ENCODE data around the gene RCAN3. TPM values are rescaled to one million over a fixed set of nuclear protein-coding genes. Genes with fewer than 3 reads are reported as not detected.

RCAN3 gene
- total RNA-seq, 1 donor from 2014 or later: 4.9 TPM

DNA sequence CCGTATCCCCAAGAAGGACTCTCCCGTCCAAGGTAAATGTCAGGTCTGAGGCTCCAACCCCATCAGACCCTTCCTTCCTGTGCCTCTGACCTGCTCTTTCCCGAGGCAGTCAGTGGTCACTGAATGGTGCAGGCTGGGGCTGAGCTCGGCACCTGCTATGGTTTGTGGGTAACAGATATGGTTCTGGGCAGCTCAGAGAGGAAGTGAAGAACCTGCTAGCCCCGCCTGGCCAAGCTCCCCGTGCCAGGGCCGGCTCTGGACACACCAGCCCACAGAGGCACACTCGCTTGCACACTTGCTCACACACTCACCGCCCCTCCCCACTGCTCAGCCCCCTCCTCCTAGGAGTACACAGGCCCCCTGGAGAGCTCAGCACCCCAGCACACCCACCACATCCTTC is 69.7 kb downstream of the RCAN3 start:
- intact Hi-C loops (cut with micrococcal nuclease): no loop called here
- Histone ChIP-seq H3K27me3 (ENCODE audit: low read depth) (no peaks in the 10 kb centered on the region), H3K4me3 (no peak overlapping the region), H3K4me1 (peaks cover 6% of the 10 kb centered on the region), H3K9me3 (replicated peaks) (no peaks in the 10 kb centered on the region), H3K36me3 (no peaks in the 10 kb centered on the region), H3K27ac (replicated peaks) (no peak overlapping the region)
- TF ChIP-seq, protein P1, sequence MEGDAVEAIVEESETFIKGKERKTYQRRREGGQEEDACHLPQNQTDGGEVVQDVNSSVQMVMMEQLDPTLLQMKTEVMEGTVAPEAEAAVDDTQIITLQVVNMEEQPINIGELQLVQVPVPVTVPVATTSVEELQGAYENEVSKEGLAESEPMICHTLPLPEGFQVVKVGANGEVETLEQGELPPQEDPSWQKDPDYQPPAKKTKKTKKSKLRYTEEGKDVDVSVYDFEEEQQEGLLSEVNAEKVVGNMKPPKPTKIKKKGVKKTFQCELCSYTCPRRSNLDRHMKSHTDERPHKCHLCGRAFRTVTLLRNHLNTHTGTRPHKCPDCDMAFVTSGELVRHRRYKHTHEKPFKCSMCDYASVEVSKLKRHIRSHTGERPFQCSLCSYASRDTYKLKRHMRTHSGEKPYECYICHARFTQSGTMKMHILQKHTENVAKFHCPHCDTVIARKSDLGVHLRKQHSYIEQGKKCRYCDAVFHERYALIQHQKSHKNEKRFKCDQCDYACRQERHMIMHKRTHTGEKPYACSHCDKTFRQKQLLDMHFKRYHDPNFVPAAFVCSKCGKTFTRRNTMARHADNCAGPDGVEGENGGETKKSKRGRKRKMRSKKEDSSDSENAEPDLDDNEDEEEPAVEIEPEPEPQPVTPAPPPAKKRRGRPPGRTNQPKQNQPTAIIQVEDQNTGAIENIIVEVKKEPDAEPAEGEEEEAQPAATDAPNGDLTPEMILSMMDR (IDR thresholded peaks at IDR 0.05; ENCODE audit: borderline replicate concordance): no peak
- DNase-seq: no peak

DNA sequence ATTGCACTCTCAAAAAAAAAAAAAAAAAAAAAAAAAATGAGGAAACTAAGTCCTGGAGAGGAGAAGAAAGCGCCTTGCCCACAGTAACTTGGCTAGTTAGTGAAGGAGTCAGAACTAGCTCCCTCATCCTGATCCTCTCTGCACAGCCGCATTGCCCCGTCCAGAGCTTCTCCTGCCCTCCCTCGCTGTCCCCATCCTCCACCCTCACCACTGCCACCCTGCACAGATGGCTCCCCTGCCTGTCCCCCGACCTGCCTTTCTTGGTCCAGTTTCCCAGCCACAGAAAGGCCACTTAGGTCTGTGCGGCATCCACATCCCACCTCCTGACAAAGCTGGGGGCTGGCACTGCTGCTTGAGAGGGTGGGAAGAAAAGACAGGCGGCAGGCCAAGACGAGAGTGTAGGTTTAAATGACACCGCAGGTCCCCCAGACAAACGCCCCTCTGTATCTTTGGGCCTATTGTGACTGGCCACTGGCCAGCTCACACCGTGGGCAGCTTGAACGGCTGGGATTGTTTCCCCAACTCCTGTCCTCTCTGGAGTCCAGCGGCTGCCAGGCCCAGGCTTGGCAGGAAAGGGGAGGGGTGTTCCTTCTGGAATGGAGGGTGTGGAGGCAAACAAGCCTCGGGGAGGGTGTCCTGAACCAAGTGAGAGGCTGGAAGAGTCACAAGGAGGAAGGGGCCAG is 73.4 kb downstream of the RCAN3 start:
- DNase-seq: no peak
- Histone ChIP-seq H3K36me3 (no peaks in the 10 kb centered on the region), H3K4me3 (no peak overlapping the region), H3K9me3 (replicated peaks) (no peaks in the 10 kb centered on the region), H3K27ac (replicated peaks) (no peak overlapping the region), H3K4me1 (peaks cover 4% of the 10 kb centered on the region), H3K27me3 (ENCODE audit: low read depth) (no peaks in the 10 kb centered on the region)
- intact Hi-C loops (cut with micrococcal nuclease): no loop called here
- TF ChIP-seq, protein P1 (IDR thresholded peaks at IDR 0.05; ENCODE audit: borderline replicate concordance): no peak

DNA sequence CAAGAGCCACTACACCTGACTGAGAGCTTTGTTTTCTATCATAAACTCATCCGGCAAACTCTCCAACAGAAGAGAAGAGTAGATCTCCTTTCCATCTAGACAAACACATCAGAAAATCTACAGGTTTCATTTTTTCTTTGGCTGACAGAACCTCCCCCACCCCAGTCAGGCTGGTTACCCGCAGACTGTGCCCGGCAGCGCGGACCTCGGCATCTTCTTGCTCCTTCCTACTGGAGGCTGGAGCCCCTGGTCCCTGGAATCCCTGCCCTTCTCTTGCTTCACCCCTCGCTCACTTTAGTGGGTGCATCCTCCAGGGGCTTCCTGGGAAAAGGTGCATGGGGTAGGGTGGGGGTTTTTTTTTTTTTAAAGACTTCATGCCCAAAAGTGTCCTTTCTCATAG is 76.2 kb downstream of the RCAN3 start:
- TF ChIP-seq, protein P1 (IDR thresholded peaks at IDR 0.05; ENCODE audit: borderline replicate concordance): no peak
- H3K27ac ChIP-seq (replicated peaks): no peak overlapping the region
- H3K4me3 ChIP-seq: no peak overlapping the region
- no peaks in the 10 kb centered on the region for H3K27me3 ChIP-seq (ENCODE audit: low read depth)
- intact Hi-C loops (cut with micrococcal nuclease): no loop called here
- H3K4me1 ChIP-seq: peaks cover 4% of the 10 kb centered on the region
- DNase-seq: no peak
- peaks cover 3% of the 10 kb centered on the region for H3K9me3 ChIP-seq (replicated peaks)
- H3K36me3 ChIP-seq: no peaks in the 10 kb centered on the region

- Histone ChIP-seq H3K9me3 (replicated peaks) (peaks cover 3% of the 10 kb centered on the region), H3K27ac (replicated peaks) (no peak overlapping the region), H3K36me3 (no peaks in the 10 kb centered on the region), H3K27me3 (ENCODE audit: low read depth) (no peaks in the 10 kb centered on the region), H3K4me3 (no peak overlapping the region), H3K4me1 (peaks cover 11% of the 10 kb centered on the region)
- DNase-seq: no peak
- intact Hi-C loops (cut with micrococcal nuclease): no loop called here
- TF ChIP-seq, protein P1 (IDR thresholded peaks at IDR 0.05; ENCODE audit: borderline replicate concordance): no peak
Measured at GRCh38 chr1:24580756-24581155, 78.1 kb downstream of the RCAN3 start.

DNA sequence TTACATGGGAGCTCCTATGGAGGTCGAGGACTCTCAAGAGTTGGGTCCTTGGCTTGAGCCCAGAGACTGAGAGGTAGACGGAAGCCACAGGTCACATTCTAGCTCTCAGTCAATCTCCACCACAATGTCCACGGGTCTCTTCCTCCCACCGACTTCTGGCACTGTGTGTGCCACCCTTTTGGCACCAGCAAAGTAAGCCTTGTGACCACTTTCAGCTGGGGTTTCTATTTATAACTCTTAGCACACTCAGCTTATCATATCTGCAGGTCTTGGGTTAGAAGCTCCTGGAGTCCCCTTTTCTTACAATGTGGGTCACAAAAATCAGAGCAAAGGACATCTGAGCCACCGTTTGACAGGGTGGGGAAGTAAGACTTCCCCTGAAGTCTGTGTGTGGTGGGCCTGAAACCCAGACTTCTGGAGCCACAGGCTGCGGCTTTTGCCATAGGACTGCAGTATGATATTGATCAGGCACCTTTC is 81.6 kb downstream of the RCAN3 start:
- peaks cover 3% of the 10 kb centered on the region for H3K9me3 ChIP-seq (replicated peaks)

More for the DNA sequence above, 81.6 kb downstream of the RCAN3 start:
- Histone ChIP-seq H3K4me1 (peaks cover 7% of the 10 kb centered on the region), H3K36me3 (no peaks in the 10 kb centered on the region), H3K27ac (replicated peaks) (peak overlapping the region; percentile 46), H3K4me3 (peak overlapping the region; percentile 19), H3K27me3 (ENCODE audit: low read depth) (no peaks in the 10 kb centered on the region)
- TF ChIP-seq, protein P1 (IDR thresholded peaks at IDR 0.05; ENCODE audit: borderline replicate concordance): no peak
- intact Hi-C loops (cut with micrococcal nuclease): no loop called here
- DNase-seq: peak; percentile 24
